GM12878 (cell line): ENCODE results near the gene NXN. TPM values are rescaled to one million over a fixed set of nuclear protein-coding genes. Genes with fewer than 3 reads are reported as not detected.

Experiments
- BCL3 ChIP-seq: IDR thresholded peaks from 2 replicates; pipeline ENCODE4 v1.6.1; 2011; ENCODE audit warnings: borderline replicate concordance, low read depth, mild to moderate bottlenecking, moderate library complexity, low read length; ENCODE audit not compliant: insufficient read depth, poor library complexity, severe bottlenecking
- CBFB ChIP-seq: IDR thresholded peaks from 2 replicates; pipeline ENCODE4 v1.6.1; 2016; ENCODE audit warnings: antibody characterized with exemption, low read depth
- EZH2 ChIP-seq: IDR thresholded peaks from 2 replicates; pipeline ENCODE4 v1.6.1; 2012; ENCODE audit warnings: low read depth, mild to moderate bottlenecking, control low read depth, inconsistent platforms, low read length, borderline replicate concordance; ENCODE audit not compliant: control insufficient read depth
- FOXM1 ChIP-seq: IDR thresholded peaks from 2 replicates; pipeline ENCODE4 v1.6.1; 2012; ENCODE audit warnings: low read depth, mild to moderate bottlenecking, inconsistent platforms, low read length, moderate library complexity
- IKZF1 ChIP-seq: fragments of 450-650 bp; conservative IDR thresholded peaks from 2 replicates; pipeline ENCODE4 v1.6.1; 2017; ENCODE audit warnings: antibody characterized with exemption, mild to moderate bottlenecking
- KAT2A ChIP-seq: conservative IDR thresholded peaks from 2 replicates; pipeline ENCODE4 v1.6.1; 2011; ENCODE audit warnings: low read depth, low read length; ENCODE audit not compliant: control insufficient read depth
- KDM1A ChIP-seq: fragments of 200-600 bp; sonication (generic); IDR thresholded peaks from 2 replicates; pipeline ENCODE4 v1.6.1; 2016; ENCODE audit warnings: borderline replicate concordance
- MEF2A ChIP-seq: IDR thresholded peaks from 2 replicates; pipeline ENCODE4 v1.6.1; 2011; ENCODE audit warnings: low read depth, mild to moderate bottlenecking, low read length, moderate library complexity; ENCODE audit not compliant: insufficient read depth
- NR2F1 ChIP-seq: fragments of 450-650 bp; conservative IDR thresholded peaks from 2 replicates; pipeline ENCODE4 v1.6.1; 2017; ENCODE audit warnings: mild to moderate bottlenecking
- SKIL ChIP-seq: fragments of 450-650 bp; IDR thresholded peaks from 2 replicates; pipeline ENCODE4 v1.6.1; 2017; ENCODE audit warnings: mild to moderate bottlenecking, low read depth, inconsistent platforms; ENCODE audit not compliant: poor library complexity, severe bottlenecking
- SMC3 ChIP-seq: IDR thresholded peaks from 2 replicates; pipeline ENCODE4 v1.6.1; 2011; ENCODE audit warnings: low read length, improper control_type of control experiment, borderline replicate concordance
- SUPT20H ChIP-seq: IDR thresholded peaks from 2 replicates; pipeline ENCODE4 v1.6.1; 2011; ENCODE audit warnings: low read depth, mild to moderate bottlenecking, low read length, moderate library complexity, borderline replicate concordance; ENCODE audit not compliant: control insufficient read depth
- YY1 ChIP-seq: IDR thresholded peaks from 2 replicates; pipeline ENCODE4 v1.6.1; 2011; ENCODE audit warnings: low read depth, mild to moderate bottlenecking, low read length
- ZBTB11 ChIP-seq: fragments of 450-650 bp; formaldehyde crosslinking; IDR thresholded peaks from 2 replicates; pipeline ENCODE4 v1.5.0; 2022; ENCODE audit warnings: mild to moderate bottlenecking, missing genetic modification characterization
- ZBTB40 ChIP-seq: fragments of 450-650 bp; IDR thresholded peaks from 2 replicates; pipeline ENCODE4 v1.6.1; 2016; ENCODE audit warnings: mild to moderate bottlenecking, moderate library complexity, borderline replicate concordance
- polyA plus RNA-seq, 11 experiments: library from polyadenylated mRNA; depleted of rRNA in 4 of 11; unstranded in 6 of 11; stranded (reverse) in 5 of 11; fragments of >200 nt; fragmentation: Nextera tagmentation in 4 of 11; fragmentation: Illumina TruSeq in 1 of 11; extraction: Ambion mirVana in 4 of 11; extraction: Trizol in 1 of 11; gene quantifications; 1 replicate in 1 of 11; 2 replicates in 10 of 11; pipeline versions ENCODE4 v1.2.1 to v1.2.3, GENCODE V29; 2011 to 2016; ENCODE audit warnings: inconsistent platforms in 2 of 11, missing spikeins in 2 of 11, low read depth in 1 of 11
- total RNA-seq, 4 experiments: library from RNA; depleted of rRNA in 3 of 4; stranded (reverse); fragments of >200 nt in 3 of 4; fragmentation: Illumina TruSeq in 1 of 4; extraction: Trizol in 1 of 4; gene quantifications; 2 replicates each; pipeline versions ENCODE4 v1.2.1 to v1.2.3, GENCODE V29; 2013 to 2021

The NXN gene
- total and polyA plus RNA-seq, 10 of the 15 experiments (the other 5 are each of a cell fraction or from before 2014, with no cell fraction given): 0.04 to 1.2 (median 0.30) TPM

- TF ChIP-seq MEF2A (0 out of 2 replicates have a peak, but pooled peaks have one; percentile 36), KAT2A (no peak), SKIL (peak; percentile 63), NR2F1 (peak; percentile 91), FOXM1 (no peak), KDM1A (no peak), ZBTB40 (peak; percentile 91), YY1 (peak; percentile 99), ZBTB11 (CRISPR knock-in tag) (no peak), EZH2 (no peak), BCL3 (peak; percentile 47), SUPT20H (no peak), IKZF1 (peak; percentile 100), CBFB (peak; percentile 67; the same call in 1 of the 2 replicates), SMC3 (peak; percentile 61)
Observed at GRCh38 chr17:996554-997344, 17.2 kb upstream of the NXN start, which contains the start of gene TIMM22 (continued).
